Head of caudate nucleus (tissue), 42 donors: ENCODE results near the gene ZNF775.

Source experiments
- DNase-seq, 42 donors: peaks; one replicate each; pipeline versions ENCODE4 v3.0.0 to v3.0.0-alpha.2; 2020 to 2021; ENCODE audit warnings: mixed read lengths in 7 of 42
- intact Hi-C: fragments of 100-400 bp; cut with DNase I; formaldehyde crosslinking; loops from one replicate; pipeline ENCODE4 v1.15.0; 2022

Gene ZNF775

GRCh38 chr7:150443793-150444540 lies 64.8 kb downstream of the ZNF775 start:
- intact Hi-C loops: no loop called here

GRCh38 chr7:150444674-150445365 lies 65.7 kb downstream of the ZNF775 start:
- intact Hi-C loops: loop anchor here (5.0 kb wide), 1 partner anchor 312 kb away; no protein-coding TSS in a partner anchor
- peak in 2 of 42 donors; percentile 22 to 29 for DNase-seq

More at GRCh38 chr7:150443793-150444540, 64.8 kb downstream of the ZNF775 start:
- peak in 2 of 42 donors; percentile 9 to 30 for DNase-seq

GRCh38 chr7:150446288-150446938 lies 67.3 kb downstream of the ZNF775 start:
- intact Hi-C loops: loop anchor here (5.0 kb wide), 1 partner anchor 311 kb away; no protein-coding TSS in a partner anchor
- DNase-seq: peak in 2 of 42 donors; percentile 16 to 25
